Ishikawa (cell line): Measurements from ENCODE around the gene STX18.

Experiments
- EP300 ChIP-seq: IDR thresholded peaks from 2 replicates; pipeline ENCODE4 v1.6.1; 2012; ENCODE audit warnings: borderline replicate concordance
- MAX ChIP-seq: IDR thresholded peaks from 2 replicates; pipeline ENCODE4 v1.6.1; 2012

- TF ChIP-seq MAX: no peak
- no peak for TF ChIP-seq EP300
Measured at GRCh38 chr4:4406455-4407298, 135.2 kb downstream of the STX18 start.
